MM.1S (cell line): Measurements from ENCODE around the gene LRRN2.

Experiments used
- EZH2 ChIP-seq: fragments of 300-600 bp; sonication (generic); optimal IDR thresholded peaks from 2 replicates; pipeline ENCODE3; 2017; ENCODE audit warnings: low read depth, mild to moderate bottlenecking, antibody characterized with exemption, low read length, mixed read lengths
- TF ChIP-seq, protein P1 (sequence below): fragments of 300-600 bp; sonication (generic); IDR thresholded peaks from 2 replicates; pipeline ENCODE4 v1.5.1; 2016; ENCODE audit warnings: antibody characterized with exemption, low read length, mixed read lengths

DNA sequence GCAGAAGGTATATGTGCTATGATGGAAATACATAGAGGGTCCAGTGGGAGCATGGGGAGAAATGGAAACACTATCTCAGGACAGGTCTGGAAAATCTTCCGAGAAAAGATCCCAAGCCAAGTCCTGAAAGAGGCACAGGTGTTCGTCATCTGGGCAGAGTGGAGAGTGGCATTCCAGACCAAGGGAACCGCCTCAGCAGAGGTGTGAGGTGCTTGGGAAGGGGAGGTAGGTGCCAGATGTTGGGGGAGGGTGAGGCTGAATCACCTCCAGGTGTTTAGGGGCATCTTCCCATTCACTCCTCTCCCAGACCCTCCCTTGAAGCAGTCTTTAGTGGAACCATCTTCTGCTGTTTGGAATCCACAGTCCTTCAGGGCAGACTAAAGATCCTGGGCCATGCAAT lies 23.5 kb upstream of the LRRN2 start:
- TF ChIP-seq, protein P1, sequence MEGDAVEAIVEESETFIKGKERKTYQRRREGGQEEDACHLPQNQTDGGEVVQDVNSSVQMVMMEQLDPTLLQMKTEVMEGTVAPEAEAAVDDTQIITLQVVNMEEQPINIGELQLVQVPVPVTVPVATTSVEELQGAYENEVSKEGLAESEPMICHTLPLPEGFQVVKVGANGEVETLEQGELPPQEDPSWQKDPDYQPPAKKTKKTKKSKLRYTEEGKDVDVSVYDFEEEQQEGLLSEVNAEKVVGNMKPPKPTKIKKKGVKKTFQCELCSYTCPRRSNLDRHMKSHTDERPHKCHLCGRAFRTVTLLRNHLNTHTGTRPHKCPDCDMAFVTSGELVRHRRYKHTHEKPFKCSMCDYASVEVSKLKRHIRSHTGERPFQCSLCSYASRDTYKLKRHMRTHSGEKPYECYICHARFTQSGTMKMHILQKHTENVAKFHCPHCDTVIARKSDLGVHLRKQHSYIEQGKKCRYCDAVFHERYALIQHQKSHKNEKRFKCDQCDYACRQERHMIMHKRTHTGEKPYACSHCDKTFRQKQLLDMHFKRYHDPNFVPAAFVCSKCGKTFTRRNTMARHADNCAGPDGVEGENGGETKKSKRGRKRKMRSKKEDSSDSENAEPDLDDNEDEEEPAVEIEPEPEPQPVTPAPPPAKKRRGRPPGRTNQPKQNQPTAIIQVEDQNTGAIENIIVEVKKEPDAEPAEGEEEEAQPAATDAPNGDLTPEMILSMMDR: no peak
- no peak for TF ChIP-seq EZH2
